NCI-H524 treated with DMSO at 0.1 percent for 48 hours (cell line): Measurements from ENCODE around the gene PSMA8.
"Not testable (repeated sequence)": the region's sequence is repeated elsewhere in the genome, so short reads cannot be mapped to it uniquely, and the experiment has no call there.

ENCODE experiments used
- DNase-seq: peaks from one replicate; lab custom pipeline; 2025; lab: John Stamatoyannopoulos, UW

The PSMA8 gene

DNA sequence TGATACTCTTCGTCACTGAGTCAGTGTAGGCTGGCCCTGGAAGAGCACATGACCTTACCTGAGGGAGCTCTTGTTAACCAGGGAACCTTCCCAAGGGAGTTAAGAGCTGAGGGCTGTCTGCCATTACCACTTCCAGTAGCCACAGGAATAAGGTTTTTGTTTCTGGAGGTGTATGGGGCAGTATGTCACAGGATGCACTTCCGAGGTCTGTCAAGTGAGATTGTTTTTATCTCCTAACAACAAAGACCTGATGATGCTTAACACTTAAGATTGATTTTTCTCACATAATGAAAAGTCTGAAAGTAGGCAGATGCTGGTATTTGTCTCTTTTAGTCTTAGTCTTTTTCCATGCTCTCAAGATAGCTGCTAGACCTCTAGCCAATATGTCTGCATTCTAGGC lies 41.8 kb downstream of the PSMA8 start:
- DNase-seq = no peak

DNA sequence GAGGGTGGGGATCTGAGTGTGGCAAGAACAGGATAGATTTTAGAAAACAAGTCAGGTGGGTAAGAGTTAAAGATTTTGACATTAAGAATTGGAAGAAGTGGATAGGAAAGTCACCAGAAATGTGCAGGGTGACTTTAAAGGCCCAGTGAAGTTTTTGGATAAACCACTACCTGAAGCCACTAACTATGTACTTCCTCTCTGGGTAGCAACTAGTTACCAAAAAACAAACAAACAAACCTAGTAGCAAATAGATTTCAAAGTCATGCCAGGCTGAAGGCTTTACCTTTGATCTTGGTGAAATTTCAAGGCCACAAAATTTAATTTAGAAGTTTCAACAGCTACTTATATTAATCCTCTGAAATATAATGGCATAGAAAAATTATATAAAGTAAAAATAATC lies 42.5 kb downstream of the PSMA8 start:
- no peak for DNase-seq

DNA sequence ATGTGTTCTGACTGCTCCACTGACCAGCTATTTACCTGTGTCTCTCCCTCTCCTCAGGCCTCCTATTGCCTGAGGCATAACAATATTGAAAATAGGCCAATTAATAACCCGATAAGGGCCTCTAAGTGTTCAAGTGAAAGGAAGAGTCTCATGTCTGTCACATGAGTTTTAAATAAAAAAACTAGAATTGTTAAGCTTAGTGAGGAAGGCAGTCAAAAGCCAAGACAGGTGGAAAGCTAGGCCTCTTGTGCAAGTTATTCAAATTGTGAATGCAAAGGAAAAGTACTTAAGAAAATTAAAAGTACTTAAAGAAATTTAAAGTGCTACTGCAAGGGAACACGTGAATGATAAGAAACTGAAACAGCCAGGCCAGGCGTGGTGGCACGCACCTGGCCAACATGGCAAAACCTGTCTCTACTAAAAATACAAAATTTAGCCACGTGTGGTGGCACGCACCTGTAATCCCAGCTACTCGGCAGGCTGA lies 47.7 kb downstream of the PSMA8 start:
- no peak for DNase-seq

DNA sequence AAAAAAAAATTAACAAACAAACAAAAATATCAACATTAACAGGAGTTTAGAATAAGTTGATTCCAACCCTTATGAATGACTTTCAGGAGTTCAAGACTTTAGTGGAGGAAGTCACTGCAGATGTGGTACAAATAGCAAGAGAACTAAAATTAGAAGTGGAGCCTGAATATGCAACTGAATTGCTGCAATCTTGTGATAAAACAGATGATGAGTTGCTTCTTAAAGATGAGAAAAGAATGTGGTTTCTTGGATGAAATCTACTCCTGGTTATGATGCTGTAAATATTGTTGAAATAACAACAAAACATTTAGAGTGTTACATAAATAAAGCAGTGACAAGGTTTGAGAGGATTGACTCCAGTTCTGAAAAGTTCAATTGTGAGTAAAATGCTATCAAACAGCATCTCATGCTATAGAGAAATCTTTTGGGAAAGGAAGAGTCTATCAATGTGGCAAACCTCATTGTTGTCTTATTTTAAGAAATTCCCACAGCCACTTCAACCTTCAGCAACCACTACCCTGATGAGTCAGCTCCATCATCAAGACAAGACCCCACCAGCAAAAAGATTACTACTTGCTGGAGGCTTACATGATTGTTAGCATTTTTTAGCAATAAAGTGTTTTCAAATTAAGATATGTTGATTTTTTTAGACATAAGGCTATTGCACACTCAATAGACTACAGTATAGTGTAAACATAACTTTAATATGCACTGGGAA lies 49.9 kb downstream of the PSMA8 start:
- DNase-seq = no peak

DNA sequence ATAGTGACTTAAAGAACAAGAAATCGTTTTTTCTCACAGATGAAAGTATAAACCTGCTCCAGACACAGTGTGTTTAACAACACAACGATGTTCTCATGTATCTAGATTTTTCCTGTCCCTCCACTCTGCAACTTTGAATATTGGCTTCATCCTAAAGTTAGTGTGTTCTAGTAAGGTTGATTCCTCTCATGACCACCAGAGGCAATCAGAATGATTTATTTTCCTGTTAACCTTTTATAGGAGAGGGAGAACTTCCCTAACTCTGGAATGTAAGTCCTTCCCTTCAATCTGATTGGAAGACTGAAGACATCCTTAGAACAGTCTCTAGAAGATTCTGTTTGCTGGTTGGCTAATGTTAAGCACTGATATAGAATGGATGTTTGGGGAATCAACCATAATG lies 51.6 kb downstream of the PSMA8 start:
- no peak for DNase-seq

DNA sequence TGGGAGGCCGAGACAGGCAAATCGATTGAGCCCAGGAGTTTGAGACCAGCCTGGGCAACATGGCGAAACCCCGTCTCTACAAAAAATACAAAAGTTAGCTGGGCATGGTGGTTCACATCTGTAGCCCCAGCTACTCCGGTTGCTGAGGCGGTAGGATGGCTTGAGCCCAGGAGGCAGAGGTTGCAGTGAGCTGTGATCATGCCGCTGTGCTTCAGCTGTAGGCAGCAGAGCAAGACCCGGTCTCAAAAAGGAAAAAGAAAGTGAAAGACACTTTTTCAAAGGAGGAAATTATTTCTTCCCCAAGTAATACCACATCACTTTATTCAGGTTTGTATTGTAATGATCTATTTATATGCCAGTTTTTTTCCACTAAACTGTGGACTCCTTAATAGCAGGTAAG lies 56.8 kb downstream of the PSMA8 start:
- DNase-seq = no peak

DNA sequence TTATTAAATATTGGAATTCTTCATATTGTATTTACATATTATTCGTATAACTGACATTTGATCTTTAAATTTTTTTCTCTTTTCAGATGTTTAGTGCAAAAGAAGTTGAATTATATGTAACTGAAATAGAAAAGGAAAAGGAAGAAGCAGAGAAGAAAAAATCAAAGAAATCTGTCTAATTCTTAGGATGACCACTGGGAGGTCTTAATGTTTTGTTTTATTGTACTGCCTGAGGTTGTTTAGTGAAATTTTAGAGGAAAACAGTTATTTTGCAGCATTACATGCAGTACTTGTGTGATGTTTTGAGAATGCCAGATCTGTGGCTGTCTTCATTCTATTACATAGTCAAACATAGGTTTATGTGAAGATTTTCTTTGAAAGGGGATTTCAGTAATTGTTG lies 58.6 kb downstream of the PSMA8 start:
- no peak for DNase-seq

DNA sequence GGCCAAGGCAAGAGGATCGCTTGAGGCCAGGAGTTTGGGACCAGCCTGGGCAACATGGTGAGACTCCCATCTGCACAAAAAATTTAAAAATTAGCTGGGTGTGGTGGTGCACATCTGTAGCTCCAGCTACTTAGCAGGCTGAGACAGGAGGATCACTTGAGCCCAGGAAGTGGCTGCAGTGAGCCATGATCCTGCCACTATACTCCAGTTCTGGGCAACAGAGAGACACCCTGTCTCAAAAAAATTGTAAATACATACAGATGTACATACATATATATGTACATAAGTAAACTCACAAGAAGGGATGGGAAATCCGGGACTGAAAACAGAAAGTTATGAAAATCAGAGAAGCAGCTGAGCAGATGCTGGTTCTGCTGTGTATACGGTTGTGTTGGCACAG lies 62.9 kb downstream of the PSMA8 start:
- DNase-seq = no peak

DNA sequence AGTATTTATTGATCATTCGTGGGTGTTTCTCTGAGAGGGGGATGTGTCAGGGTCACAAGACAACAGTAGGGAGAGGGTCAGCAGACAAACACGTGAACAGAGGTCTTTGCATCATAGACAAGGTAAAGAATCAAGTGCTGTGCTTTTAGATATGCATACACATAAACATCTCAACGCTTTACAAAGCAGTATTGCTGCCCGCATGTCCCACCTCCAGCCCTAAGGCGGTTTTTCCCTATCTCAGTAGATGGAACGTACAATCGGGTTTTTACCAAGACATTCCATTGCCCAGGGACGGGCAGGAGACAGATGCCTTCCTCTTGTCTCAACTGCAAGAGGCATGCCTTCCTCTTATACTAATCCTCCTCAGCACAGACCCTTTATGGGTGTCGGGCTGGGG lies 68.3 kb downstream of the PSMA8 start:
- DNase-seq = not testable (repeated sequence)

DNA sequence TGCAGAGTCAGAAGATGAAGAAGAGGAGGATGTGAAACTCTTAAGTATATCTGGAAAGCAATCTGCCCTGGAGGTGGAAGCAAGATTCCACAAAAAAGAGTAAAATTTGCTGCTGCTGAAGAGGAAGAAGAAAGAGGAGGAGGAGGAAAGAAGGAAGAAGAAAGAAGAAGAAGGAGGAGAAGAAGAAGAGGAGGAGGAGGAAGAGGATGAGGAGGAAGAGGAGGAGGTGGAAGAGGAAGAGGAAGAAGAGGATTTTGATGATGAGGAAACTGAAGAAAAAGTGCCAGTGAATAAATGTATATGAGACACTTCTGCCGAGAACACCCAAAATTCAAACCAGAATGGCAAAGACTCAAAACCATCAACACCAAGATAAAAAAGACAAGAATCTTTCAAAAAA lies 71.6 kb downstream of the PSMA8 start:
- DNase-seq = no peak

DNA sequence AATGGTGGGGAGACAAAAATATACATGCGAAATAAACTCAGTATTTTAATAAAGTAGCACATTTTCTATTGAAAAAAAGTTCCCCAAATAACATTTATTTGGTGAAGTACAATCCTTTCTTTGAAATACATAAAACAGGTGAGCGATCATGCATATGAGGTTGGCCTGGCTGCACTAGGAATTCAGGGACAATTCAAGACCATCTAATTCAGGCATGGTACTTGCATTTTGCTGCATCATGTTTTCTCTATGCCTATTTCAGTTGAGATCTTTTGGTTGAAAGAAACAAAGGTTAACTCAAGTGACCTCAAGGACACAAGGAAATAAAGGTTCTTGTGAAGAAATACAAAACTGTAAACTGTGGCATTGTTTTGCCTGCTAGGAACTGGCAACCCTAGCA lies 72.8 kb downstream of the PSMA8 start:
- no peak for DNase-seq

DNA sequence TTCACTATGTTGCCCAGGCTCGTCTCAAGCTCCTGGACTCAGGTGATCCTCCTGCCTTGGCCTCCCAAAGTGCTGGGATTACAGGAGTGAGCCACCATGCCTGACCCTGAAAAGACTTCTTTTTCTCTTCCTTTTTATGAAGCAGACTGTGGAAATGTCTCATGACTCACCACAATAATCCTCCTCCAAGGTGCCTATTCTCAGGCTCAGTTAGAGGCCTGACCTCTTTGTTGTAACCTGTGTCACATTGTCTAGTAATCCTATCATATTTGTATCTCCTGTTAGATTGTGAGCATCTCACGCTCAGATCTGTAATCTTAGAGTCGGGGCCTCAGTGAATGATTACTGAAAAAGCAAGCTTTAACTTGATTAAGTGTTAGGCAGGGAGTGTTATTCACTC lies 74.3 kb downstream of the PSMA8 start:
- no peak for DNase-seq

DNA sequence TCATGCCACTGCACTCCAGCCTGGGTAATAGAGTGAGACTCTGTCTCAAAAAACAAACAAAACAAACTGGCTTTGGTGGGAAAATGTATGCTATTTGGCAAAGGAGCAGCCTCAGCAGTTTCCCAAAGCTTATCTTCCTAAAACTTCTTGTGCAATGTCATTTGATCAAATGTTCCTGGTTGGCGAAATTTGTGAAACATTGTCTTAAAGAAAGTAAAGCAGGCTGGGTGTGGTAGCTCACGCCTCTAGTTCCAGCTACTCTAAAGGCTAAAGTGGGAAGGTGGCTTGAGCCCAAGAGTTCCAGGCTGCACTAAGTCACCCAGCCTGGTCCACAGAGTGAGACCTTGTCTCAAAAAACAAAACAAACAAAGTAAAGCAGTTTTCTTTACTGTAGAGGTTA lies 75.3 kb downstream of the PSMA8 start:
- DNase-seq = no peak

DNA sequence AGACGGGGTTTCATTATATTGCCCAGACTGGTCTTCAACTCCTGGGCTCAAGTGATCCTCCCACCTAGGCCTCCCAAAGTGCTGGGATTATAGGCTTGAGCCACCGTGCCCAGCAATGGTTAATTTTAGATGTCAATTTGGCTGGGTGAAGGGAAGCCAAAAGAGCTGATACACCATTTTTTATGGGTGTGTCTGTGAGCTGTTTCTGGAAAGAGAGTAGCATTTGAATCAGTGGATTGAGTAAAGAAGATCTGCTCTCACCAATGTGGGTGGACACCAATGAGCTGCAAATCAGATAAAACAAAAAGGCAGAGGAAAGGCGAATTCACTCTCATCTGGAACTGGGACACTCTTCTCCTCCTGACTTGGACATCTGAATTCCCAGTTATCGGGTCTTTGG lies 76.5 kb downstream of the PSMA8 start:
- DNase-seq = no peak

DNA sequence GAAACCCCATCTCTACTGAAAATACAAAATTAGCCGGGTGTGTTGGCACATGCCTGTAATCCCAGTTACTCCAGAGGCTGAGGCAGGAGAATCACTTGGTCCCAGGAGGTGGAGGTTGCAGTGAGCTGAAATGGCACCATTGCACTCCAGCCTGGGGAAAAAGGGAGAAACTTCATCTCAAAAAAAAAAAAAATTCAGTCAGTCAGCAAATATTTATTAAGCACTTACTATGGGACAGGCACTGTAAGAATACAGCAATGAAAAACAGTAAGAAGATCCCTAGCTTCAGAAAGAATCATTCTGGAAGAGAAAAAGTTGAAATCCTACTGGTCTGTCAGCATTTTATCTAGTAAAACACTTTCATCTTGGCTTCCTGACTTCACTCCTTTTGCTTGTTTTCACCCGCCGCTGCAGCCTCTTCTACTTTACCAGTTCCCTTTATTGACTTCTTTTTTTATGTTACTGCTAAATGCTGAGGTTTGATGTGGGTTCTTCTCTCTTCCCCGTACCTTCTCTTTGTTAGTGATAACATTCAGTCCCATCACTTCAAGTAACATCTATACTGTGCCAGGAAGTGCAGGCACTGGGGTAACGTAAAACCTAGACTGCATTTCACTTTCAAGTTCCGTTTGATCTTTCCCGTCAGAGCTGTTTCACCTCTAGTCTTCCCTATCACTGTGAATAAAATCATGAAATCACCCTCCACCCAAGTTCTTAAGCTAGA lies 81.7 kb downstream of the PSMA8 start:
- no peak for DNase-seq

DNA sequence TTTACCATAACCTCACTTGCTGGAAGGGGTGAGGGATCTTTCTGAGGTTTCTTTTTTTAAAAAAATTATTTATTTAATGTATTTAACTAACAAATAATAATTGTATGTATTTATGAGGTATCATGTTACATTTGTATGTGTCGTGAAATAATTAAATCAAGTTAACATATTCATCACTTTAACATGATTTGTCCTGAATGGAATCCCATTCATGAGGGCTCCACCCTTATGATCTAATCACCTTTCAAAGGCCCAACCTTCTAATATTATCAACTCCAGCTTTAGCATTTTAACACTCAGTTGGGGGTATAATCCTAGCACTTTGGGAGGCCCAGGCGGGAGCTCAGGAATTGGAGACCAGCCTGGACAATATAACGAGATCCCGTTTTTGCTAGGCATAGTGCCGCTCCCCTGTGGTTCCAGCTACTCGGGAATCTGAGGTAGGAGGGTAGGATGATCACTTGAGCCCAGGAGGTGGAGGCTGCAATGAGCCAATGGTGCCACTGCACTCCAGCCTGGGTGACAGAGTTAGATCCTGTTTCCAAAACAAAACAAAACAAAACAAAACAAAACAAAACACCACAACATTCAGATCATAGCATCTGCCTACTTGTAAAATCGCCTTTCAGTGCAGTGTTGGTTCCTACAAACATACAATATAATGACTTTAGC lies 91.5 kb downstream of the PSMA8 start:
- no peak for DNase-seq

DNA sequence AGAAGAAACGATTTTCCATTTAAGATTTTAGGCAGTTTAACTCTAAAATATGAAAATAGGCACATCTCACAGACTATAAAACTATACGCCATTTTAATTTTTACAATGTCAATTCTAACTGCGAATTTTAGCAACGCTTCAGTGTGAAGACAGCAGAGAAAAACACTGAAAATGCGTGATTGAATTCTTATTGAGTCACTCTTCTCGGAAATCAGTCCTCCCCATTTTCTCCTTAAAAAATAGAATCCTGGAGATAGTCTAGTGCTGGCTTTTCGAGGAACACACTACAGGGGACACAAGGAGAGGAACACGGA lies 92.2 kb downstream of the PSMA8 start:
- DNase-seq = no peak

DNA sequence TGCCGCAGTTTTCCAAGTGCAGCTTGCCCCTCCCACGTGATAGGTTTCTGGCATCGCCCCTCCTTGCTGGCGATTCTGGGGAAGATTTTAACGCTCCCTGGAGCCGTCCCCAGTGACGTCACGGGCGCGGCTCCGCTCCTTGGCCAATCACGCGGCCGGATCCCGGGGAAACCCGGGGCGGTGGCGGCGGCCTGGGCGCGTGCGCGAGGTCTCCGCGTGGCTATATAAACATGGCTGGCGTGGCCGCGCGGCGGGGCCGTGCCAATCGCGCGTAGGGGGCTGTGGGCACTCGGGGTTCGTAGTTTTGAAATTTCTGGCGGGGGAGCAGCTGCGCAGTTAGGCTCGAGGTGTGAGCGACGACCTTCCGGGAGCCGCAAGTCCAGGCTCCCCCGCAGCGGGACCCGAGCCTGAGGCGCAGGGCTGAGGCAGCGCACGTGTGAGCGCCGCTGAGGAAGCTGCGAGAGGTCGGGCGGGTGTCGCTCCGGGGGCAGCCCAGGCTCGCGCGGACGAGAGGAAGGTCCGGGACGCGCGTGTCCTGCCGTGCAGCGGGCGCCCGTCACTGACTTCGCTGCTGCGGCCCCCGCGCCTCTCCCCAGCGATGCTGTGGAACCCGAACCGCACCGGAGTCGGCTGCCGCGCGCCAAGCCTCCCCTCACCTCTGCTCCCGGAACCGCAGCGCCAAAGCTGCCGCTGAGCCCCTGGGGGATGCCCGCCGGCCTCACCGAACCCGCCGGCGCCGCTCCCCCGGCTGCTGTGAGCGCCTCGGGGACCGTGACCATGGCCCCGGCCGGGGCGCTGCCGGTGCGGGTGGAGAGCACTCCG lies 92.8 kb downstream of the PSMA8 start, which contains the start of gene TAF4B:
TAF4B (plus strand) TSS at position 217 of the 822 bp plus-strand sequence; CDS start at position 706, 489 bp downstream.
- DNase-seq = peak; percentile 73

DNA sequence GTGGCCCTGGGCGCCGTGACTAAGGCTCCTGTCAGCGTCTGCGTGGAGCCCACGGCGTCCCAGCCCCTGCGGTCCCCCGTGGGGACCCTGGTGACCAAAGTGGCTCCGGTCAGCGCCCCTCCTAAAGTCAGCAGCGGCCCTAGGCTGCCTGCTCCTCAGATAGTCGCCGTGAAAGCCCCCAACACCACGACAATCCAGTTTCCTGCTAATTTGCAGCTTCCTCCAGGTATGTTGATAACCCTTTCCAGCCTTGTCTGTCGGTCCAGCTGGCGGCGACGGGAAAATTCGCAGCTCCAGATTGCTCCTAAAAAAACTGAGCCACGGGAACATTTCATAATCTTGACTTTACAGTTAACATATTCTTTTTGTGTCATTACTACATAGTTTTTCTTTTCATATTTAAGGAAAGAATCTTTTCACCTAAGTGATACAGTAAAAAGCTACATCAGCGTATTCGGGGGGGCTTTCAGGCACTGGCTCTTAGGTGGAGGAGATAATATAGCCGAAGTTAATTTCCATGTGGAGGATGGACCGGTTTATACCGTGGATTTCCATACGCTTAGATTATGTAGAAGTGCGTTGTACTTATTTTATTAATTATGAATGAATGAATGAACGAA lies 93.5 kb downstream of the PSMA8 start:
- no peak for DNase-seq

DNA sequence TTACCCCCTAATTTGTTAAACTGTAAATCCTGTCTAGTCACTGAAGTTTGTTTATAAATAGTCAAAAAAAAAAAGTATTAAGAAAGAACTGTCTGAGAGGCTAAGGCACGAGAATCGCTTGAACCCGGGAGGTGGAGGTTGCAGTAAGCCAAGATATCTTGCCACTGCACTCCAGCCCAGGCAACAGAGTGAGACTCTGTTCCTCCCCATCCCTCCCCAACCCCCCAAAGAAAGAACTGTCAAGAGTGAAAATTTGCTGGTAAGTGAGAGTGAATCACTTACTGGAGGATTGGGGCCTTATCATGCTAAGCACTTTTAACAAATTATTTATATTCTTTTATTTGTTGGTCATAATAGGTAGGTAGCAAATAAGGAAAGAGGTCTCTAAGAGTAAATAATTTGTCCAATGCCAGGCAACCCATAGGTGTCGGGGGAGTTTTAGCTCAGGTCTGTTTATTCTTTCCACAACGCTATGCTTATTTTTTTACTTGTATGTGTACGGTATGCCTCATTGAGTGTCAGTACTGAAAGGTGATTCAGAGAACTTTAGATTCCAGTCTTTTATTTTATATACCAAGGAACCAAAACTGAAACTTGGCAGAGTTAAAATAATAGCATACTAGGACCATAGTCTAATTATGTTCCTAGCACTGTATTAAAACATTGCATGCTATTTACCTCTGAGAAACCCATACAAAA lies 95.0 kb downstream of the PSMA8 start:
- DNase-seq = no peak

DNA sequence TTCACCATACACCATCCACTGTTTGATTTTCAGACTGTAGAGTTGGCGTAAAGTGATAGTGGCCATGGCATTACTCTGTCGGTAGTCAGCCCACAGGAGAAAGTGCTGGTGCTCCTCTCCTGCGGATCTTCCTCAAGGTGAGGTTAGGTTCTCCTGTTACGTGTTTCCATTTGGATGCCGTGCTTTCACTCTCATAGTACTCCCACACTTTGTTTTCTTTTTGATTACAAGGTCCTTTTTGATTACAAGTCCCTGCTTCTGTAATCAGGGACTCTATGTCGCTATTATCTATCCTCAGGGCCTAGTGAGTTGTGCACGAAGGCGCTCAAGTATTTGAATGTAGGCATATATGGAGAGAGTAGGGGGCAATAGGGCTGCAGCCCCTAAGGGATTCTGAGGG lies 96.8 kb downstream of the PSMA8 start:
- no peak for DNase-seq
